ENCODE results near the gene EZH1. TPM values are rescaled to one million over a fixed set of nuclear protein-coding genes. Genes with fewer than 3 reads are reported as not detected.

EZH1 gene
- total RNA-seq, 1 donor from 2014 or later, result 43.3 TPM

DNA sequence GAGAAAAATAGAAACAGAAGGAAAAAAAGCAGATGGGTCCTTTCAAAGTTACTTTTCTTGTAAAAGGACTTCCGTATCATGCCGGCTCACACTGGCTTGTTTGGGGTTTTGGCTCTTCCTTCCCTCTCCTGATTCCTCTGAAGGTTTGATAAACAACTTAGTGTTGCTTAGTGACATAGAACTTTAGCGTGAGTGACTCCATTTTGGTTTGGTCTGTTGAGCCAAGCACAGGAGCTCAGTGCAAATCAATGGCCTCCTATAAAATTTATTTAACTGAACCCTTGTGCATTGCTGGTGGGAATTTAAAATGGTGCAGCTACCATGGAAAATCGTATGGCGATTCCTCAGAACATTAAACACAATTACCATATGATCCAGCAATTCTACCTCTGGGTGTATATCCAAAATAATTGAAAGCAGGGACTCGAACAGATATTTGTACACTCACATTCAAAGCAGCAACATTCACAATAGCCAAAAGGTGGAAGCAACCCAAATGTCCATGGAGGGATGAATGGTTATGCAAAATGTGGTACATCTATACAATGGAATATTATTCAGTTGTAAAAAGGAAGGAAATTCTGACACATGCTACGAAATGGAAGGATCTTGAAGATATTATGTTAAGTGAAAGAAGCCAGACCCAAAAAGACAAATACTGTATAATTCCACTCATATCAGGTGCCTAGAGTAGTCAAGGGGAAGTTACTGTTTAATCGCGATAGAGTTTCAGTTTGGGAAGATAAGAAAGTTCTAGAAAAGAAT is 86.8 kb downstream of the EZH1 start:
- Histone ChIP-seq H3K27ac (replicated peaks) (no peak overlapping the region), H3K4me3 (no peak overlapping the region), H3K27me3 (ENCODE audit: low read depth) (no peaks in the 10 kb centered on the region), H3K4me1 (peaks cover 42% of the 10 kb centered on the region), H3K36me3 (peaks cover 11% of the 10 kb centered on the region), H3K9me3 (replicated peaks) (no peaks in the 10 kb centered on the region)
- TF ChIP-seq, protein P1, sequence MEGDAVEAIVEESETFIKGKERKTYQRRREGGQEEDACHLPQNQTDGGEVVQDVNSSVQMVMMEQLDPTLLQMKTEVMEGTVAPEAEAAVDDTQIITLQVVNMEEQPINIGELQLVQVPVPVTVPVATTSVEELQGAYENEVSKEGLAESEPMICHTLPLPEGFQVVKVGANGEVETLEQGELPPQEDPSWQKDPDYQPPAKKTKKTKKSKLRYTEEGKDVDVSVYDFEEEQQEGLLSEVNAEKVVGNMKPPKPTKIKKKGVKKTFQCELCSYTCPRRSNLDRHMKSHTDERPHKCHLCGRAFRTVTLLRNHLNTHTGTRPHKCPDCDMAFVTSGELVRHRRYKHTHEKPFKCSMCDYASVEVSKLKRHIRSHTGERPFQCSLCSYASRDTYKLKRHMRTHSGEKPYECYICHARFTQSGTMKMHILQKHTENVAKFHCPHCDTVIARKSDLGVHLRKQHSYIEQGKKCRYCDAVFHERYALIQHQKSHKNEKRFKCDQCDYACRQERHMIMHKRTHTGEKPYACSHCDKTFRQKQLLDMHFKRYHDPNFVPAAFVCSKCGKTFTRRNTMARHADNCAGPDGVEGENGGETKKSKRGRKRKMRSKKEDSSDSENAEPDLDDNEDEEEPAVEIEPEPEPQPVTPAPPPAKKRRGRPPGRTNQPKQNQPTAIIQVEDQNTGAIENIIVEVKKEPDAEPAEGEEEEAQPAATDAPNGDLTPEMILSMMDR (IDR thresholded peaks at IDR 0.05; ENCODE audit: borderline replicate concordance), result no peak
- intact Hi-C loops (cut with micrococcal nuclease), result no loop called here
- no peak for DNase-seq

- TF ChIP-seq, protein P1 (IDR thresholded peaks at IDR 0.05; ENCODE audit: borderline replicate concordance), result no peak
- no peak for DNase-seq
- H3K36me3 ChIP-seq, result no peaks in the 10 kb centered on the region
- peaks cover 32% of the 10 kb centered on the region for H3K4me1 ChIP-seq
- H3K9me3 ChIP-seq (replicated peaks), result no peaks in the 10 kb centered on the region
- intact Hi-C loops (cut with micrococcal nuclease), result no loop called here
- no peak overlapping the region for H3K27ac ChIP-seq (replicated peaks)
- no peaks in the 10 kb centered on the region for H3K27me3 ChIP-seq (ENCODE audit: low read depth)
- no peak overlapping the region for H3K4me3 ChIP-seq
Measured at GRCh38 chr17:42655528-42655927, 89.3 kb downstream of the EZH1 start.

GRCh38 chr17:42653179-42654124 is 91.4 kb downstream of the EZH1 start:
- peak overlapping the region; percentile 80 for H3K27ac ChIP-seq (replicated peaks)
- DNase-seq, result peak; percentile 72
- peaks cover 15% of the 10 kb centered on the region for H3K4me1 ChIP-seq
- intact Hi-C loops (cut with micrococcal nuclease), result no loop called here
- H3K27me3 ChIP-seq (ENCODE audit: low read depth), result no peaks in the 10 kb centered on the region
- H3K9me3 ChIP-seq (replicated peaks), result no peaks in the 10 kb centered on the region
- no peaks in the 10 kb centered on the region for H3K36me3 ChIP-seq
- H3K4me3 ChIP-seq, result peak overlapping the region; percentile 58
- TF ChIP-seq, protein P1 (IDR thresholded peaks at IDR 0.05; ENCODE audit: borderline replicate concordance), result no peak

DNA sequence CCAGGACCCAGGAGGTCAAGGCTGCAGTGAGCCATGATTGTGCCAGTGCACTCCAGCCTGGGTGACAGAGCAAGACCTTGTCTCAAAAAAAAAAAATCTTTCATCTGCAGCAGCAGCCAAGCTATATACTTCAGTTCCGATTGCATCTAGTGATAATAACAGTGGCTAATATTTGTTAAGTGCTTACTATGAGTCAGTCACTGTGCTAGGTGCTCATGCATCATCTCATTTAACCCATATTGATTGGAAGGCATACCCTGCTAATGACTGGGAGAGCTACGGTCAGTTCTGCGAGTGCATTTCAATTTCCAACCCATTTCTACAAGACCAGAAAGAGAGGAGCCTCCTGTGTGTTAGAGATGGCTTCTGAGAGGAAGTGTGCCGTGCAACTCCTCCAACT is 93.4 kb downstream of the EZH1 start:
- no peak overlapping the region for H3K4me3 ChIP-seq
- TF ChIP-seq, protein P1 (IDR thresholded peaks at IDR 0.05; ENCODE audit: borderline replicate concordance), result no peak
- no peaks in the 10 kb centered on the region for H3K36me3 ChIP-seq
- intact Hi-C loops (cut with micrococcal nuclease), result no loop called here
- no peaks in the 10 kb centered on the region for H3K27me3 ChIP-seq (ENCODE audit: low read depth)
- no peak overlapping the region for H3K27ac ChIP-seq (replicated peaks)
- H3K4me1 ChIP-seq, result peaks cover 15% of the 10 kb centered on the region
- no peak for DNase-seq
- H3K9me3 ChIP-seq (replicated peaks), result no peaks in the 10 kb centered on the region

Small RNA genes lying within 50 kb of the gene (microRNA-seq; reads per million reads assigned to microRNA genes)
- not detected for gene MIR6780A

Other genes starting within 250 kb of the EZH1 start
- gene NAGLU, start 208.8 kb downstream of the EZH1 start, total RNA-seq, result 7.7 TPM
- 0.99 TPM for gene HSD17B1, start 192.1 kb downstream of the EZH1 start, total RNA-seq
- gene COASY, start 182.9 kb downstream of the EZH1 start, total RNA-seq, result 48.8 TPM
- 79.7 TPM for gene MLX, start 177.9 kb downstream of the EZH1 start, total RNA-seq
- 2.5 TPM for gene PSMC3IP, start 167.3 kb downstream of the EZH1 start, total RNA-seq
- 17.6 TPM for gene RETREG3, start 135.7 kb downstream of the EZH1 start, total RNA-seq
- 48.0 TPM for gene TUBG1, start 135.4 kb downstream of the EZH1 start, total RNA-seq
- gene TUBG2, start 85.8 kb downstream of the EZH1 start, total RNA-seq, result 15.6 TPM
- gene PLEKHH3, start 68.0 kb downstream of the EZH1 start, total RNA-seq, result 21.5 TPM
- 0.88 TPM for gene CCR10, start 63.2 kb downstream of the EZH1 start, total RNA-seq
- 4.2 TPM for gene CNTNAP1, start 62.5 kb downstream of the EZH1 start, total RNA-seq
- 37.7 TPM for gene RAMP2, start 16.2 kb upstream of the EZH1 start, total RNA-seq
- gene VPS25, start 28.4 kb upstream of the EZH1 start, total RNA-seq, result 37.5 TPM
- not detected for gene WNK4, start 35.6 kb upstream of the EZH1 start, total RNA-seq
- 71.0 TPM for gene COA3, start 53.7 kb upstream of the EZH1 start, total RNA-seq
- gene CNTD1, start 53.8 kb upstream of the EZH1 start, total RNA-seq, result not detected
- gene BECN1, start 79.2 kb upstream of the EZH1 start, total RNA-seq, result 80.8 TPM
- 62.6 TPM for gene PSME3, start 88.4 kb upstream of the EZH1 start, total RNA-seq
- 0.44 TPM for gene AOC2, start 99.5 kb upstream of the EZH1 start, total RNA-seq
- gene AOC3, start 106.2 kb upstream of the EZH1 start, total RNA-seq, result 7.6 TPM
- gene G6PC1, start 155.8 kb upstream of the EZH1 start, total RNA-seq, result not detected
- 26.0 TPM for gene AARSD1, start 219.4 kb upstream of the EZH1 start, total RNA-seq
- 37.9 TPM for gene PTGES3L, start 235.0 kb upstream of the EZH1 start, total RNA-seq
- gene RUNDC1, start 235.5 kb upstream of the EZH1 start, total RNA-seq, result 12.1 TPM

All from left ventricle myocardium inferior (tissue), 1 donor.